NCI-H526 treated with DMSO at 0.1 percent for 48 hours (cell line): Measurements from ENCODE around the gene ZFYVE1.
"Not testable (repeated sequence)": the region's sequence is repeated elsewhere in the genome, so short reads cannot be mapped to it uniquely, and the experiment has no call there.

ENCODE experiments used
- DNase-seq: peaks from one replicate; lab custom pipeline; 2025; lab: John Stamatoyannopoulos, UW

Gene ZFYVE1

DNA sequence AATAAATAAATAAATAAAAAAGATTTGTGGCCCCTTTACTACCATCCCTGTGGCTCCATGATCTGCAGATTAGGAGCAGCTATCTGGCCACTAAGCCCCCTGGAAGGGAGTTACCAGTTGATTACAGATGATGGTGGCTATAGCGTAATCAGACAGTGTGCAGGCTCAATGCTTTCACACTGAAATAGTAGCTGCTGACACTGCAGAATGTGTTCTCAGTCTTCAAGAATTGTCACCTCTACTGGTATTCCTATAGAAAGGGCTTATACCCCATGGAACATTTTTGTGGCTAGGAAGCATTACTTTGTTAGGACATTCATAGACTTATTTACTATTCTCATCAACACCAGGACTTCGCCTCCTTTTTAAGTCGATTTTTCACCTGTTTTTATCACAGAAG is 69.7 kb downstream of the ZFYVE1 start:
- no peak for DNase-seq

GRCh38 chr14:72956741-72957140 is 70.2 kb downstream of the ZFYVE1 start:
- not testable (repeated sequence) for DNase-seq

DNA sequence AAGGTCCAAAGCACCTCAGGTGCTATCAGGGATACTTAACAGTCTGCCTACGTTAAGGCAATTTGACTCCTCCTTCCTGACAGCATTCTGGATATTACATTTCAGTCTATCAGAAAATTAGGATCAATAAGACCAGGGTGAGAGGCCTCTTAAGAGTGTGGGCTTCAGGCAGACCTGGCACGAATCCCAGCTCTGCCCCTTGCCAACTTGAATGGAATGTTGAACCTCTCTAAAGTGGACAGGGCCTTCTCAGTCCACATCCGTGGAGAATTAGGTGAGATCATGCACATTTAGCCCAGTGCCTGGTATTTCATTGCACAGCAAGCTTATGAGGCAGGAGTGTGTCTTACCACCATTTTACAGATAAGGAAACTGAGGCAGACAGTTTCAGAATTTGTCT is 74.7 kb downstream of the ZFYVE1 start:
- no peak for DNase-seq

GRCh38 chr14:72948481-72949138 is 78.3 kb downstream of the ZFYVE1 start:
- peak; percentile 8 for DNase-seq

DNA sequence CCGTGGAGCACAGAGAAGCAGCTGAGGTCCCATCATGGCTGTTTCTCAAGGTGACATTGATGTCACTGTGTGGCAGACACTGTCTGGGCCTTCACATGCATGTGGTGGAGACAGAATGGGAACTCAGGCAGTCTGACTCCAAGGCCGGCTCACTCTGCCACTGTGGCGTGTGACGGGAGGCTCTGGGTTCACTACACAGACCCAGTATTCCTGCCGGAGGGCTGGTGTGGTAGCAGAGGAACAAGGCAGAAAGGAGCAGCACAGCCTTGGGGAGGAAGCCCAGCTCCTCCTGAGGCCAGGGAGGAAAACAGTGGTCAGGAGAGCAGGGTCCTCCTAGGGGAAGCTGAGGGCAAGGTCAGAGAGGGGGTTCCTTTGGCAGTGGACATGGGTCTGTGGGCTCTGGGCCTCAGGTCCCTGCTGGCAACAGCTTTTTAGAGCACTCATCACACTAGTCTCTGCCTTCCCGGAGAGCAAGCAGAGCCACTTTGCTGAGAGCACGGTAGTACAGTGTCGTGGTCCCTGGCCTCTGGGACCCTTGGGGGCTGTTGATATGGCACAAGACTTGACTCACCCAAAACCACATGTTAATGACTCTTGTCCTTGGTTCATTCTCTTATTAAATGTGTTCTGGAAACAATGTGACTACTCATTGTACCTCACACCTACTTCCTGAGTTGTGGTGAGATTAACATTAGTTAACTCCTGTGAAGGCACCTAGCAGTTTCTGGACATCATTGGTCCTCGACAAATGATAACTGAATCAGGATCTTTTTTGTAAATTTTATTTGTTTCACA is 79.3 kb downstream of the ZFYVE1 start:
- no peak for DNase-seq

- DNase-seq: no peak
Measured at GRCh38 chr14:72946491-72946890, 80.4 kb downstream of the ZFYVE1 start.

GRCh38 chr14:72945356-72946027 is 81.4 kb downstream of the ZFYVE1 start:
- no peak for DNase-seq

GRCh38 chr14:72943876-72944430 is 83.0 kb downstream of the ZFYVE1 start:
- no peak for DNase-seq

DNA sequence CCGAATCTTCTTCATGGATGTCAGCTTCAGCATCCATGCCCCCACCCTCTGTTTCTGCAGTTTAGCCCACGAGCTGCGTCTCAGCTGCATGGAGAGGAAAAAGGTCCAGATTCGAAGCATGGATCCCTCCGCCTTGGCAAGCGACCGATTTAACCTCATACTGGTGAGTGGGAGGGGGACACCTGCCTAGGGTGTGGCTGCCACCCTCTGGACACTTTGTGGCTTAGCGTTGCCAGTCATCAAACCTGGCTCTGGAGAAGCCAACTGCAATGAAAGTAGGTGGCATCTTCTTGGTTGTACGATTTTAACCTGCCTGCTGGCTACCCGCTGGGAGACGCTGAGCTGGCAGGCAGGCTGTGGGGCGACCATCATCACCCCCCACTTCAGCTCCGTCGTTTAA is 84.0 kb downstream of the ZFYVE1 start:
- no peak for DNase-seq

DNA sequence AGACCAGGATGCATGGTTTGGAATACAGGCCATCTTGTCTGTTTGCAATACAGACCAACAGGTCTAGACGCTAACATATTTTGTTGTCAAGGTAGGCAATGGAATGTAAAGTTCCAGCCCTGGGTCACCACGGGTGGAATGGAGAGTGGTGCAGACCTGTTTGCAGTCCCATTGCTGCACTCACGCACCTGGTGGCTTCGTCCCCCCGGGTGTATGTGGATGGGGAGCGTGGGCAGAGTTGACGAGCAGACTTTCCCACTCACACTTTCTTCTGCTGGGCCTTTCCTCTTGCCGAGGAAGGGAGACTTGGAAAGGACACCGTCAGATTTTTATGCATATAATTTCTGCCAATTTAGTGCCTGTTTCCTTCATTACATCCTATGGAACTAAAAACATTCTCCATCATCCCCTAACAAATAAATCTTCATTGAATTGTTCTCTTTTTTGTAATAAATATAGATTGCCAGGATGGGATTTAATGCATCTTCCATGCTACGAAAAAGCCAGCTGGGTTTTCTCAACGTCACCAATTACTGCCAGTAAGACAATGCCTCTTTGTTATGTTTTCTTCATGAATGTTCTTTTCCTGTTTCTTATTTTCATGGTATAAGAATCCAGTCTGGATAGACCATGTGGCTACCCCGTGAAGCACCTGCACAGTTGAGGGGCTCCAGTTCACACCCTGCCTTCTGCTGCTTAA is 85.5 kb downstream of the ZFYVE1 start:
- DNase-seq: no peak

- no peak for DNase-seq
Measured at GRCh38 chr14:72939630-72940029, 87.3 kb downstream of the ZFYVE1 start.

GRCh38 chr14:72932893-72933292 is 94.0 kb downstream of the ZFYVE1 start:
- no peak for DNase-seq

- DNase-seq: no peak
Measured at GRCh38 chr14:72929316-72930080, 97.4 kb downstream of the ZFYVE1 start.

DNA sequence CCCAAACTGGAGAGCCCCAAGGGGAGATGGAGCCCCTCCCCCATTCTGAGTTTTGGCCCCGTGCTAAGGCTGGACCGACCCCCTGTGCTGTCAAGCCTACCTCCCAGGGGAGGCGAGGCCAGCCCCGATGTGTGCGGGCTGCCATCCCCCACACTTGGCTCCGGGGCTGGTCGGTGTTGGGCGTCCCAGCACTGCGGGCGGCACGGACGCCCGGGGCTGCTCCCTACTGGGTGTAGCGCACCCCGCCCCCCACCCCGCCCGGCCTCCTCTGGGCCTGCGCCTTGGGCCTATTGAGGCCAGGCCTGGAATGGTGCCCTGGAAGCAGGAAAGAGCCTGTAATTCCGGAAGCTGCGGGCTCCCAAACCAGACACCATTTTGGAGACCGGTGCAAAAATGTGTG is 98.0 kb downstream of the ZFYVE1 start:
- DNase-seq: no peak

DNA sequence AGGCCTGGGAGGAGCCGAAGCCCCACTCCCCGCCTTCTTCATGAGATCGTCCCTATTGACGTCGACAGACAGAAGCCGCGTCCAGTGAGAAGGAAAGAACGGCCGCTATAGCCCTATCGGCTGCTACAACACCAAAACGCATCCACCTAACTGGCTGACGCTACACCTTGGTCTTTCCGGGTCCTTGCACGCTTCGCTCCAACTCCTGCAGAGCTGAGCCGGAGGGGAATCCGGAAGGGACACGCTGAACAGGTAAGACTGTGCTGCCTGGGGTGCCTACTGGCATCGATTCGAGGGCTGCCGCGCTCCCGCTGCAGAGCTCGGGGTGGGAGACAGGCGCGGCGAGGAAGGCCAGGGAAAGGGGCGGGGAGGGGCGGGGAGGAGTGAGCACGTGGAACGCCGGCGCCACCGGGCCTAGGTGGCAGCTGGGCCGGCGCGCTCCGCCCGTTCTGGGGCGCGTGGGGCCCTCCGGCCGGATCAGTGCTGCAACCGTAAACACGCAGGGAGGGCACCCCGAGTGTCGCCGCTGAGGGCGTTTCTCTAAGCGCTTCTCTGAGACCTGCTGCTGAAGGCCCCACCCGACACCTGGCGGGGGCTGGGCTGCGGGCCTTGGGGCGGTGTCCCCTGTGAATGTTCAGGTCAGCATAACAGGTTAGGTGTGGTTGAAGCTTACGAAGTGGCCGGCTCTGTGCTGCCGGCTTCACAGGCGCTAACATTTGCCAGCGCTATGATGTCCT is 100.4 kb downstream of the ZFYVE1 start, which contains the start of gene DCAF4:
TSS of gene DCAF4 (plus strand) at position 173 of the 737 bp plus-strand sequence. CDS start 11,515 bp downstream, outside the sequence.
- DNase-seq: peak; percentile 97

DNA sequence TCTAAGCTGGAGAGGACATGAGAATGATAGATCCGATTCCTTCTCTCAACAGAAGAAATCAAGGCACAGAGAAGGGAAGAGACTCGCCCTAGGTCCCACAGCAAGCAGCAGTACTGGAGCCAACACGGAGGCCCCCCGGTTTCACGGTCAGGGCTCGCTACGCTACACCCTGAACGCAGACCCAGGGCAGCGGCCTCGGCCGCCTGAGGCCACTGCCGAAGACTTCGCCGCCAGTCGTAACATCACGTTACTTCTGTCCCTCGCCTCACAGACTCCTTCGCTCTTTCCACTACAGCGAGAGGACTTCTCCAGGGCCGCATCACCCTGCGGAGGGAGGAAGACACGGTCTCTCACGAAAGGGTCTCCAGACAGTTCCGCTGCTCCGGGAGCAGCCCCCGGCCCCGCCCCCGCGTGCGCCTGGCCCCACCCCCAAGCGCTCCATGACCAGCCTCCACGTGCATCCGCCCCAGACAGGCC is 101.1 kb downstream of the ZFYVE1 start:
- DNase-seq: no peak

DNA sequence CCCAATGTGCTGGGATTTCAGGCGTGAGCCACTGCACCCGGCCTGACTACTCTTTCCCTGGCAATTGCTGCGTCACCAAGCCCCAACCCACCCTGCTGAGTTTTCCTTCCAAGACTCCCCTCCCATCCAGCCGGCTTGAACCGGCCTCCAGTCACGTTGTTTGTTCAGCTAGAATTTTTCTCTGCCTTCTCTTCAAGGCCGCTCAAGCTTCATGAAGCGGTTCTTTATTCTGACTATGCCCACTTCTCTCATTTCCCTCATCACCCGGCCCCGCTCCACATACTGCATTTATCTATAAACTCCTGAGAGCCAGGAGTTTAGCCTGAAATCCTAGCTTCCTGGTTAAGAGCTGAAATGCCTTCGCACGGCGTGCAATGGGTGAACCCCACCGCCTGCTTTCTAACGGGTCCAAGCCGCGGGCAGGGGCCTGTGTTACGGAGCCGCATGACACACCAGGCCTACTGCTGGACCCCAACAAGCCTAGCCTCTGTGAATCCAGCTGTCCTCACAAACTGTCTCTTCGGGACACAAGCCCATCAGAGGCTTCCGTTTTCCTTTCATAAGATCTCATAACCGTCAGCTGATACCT is 101.6 kb downstream of the ZFYVE1 start:
- DNase-seq: no peak

GRCh38 chr14:72924337-72924736 is 102.6 kb downstream of the ZFYVE1 start:
- no peak for DNase-seq

DNA sequence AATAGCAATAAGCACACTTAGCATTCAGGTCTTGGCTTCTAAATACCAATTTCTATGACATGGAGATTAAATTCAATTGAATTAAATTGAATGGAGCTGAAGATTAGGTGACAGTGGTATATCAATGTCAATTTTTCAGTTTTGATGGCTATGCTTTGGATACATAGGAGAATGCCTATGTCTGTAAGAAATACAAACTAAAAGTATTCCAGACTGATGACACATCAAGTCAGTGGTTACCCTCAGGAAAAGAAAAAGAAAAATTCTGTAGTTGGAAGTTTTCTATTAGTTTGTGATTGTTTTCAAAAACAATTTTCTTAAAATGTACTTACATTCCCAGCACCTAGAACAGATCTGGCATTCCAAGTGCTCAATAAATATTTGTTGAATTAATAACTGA is 105.5 kb downstream of the ZFYVE1 start:
- no peak for DNase-seq

DNA sequence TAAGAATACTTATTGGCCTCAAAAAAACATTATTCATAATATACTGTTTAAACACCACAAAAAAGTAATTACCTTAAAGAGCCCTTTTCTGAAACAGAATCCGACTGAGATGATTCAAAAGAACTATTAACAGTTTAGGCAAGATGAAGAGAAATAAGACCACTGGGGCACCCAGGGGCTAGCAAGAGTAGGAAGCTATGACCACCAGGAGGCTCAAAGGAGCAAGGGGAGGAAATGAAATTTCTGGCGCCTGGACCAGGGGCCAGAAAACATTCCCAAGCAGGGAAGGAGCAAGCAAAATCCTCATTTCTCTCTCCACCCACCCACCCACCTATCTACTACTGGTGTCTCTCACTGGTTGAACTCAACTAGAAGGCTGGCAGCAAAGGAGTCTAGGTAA is 106.9 kb downstream of the ZFYVE1 start:
- DNase-seq: no peak
